Loucy (cell line): ENCODE results near the gene FEN1.

Experiments
- H2AFZ ChIP-seq: fragments of 200-600 bp; sonication (generic); 2 replicates; pipeline ENCODE4 v1.6.0; 2016; ENCODE audit warnings: antibody characterized with exemption, mild to moderate bottlenecking, low read length, moderate library complexity
- H3F3A ChIP-seq: fragments of 200-600 bp; 2 replicates; pipeline ENCODE4 v1.6.0; 2016; ENCODE audit warnings: antibody characterized with exemption, low read depth, mild to moderate bottlenecking
- H3K27me3 ChIP-seq: fragments of 200-600 bp; sonication (generic); 2 replicates; pipeline ENCODE4 v1.6.1; 2014; ENCODE audit warnings: low read length, mild to moderate bottlenecking; ENCODE audit not compliant: insufficient read depth, poor library complexity, severe bottlenecking
- H3K36me3 ChIP-seq: fragments of 200-600 bp; sonication (generic); 2 replicates; pipeline ENCODE4 v1.6.1; 2016; ENCODE audit warnings: low read length; ENCODE audit not compliant: insufficient read depth
- H3K4me1 ChIP-seq: fragments of 200-600 bp; sonication (generic); 2 replicates; pipeline ENCODE4 v1.5.1; 2014; ENCODE audit warnings: low read length, mild to moderate bottlenecking; ENCODE audit not compliant: insufficient read depth, poor library complexity, severe bottlenecking
- H3K4me2 ChIP-seq: fragments of 200-600 bp; sonication (generic); 2 replicates; pipeline ENCODE4 v1.6.0; 2014; ENCODE audit warnings: antibody characterized with exemption, low read length, low read depth, mild to moderate bottlenecking; ENCODE audit not compliant: poor library complexity, severe bottlenecking
- H3K4me3 ChIP-seq: fragments of 200-600 bp; sonication (generic); 2 replicates; pipeline ENCODE4 v1.5.1; 2014; ENCODE audit warnings: low read length, mild to moderate bottlenecking, mixed read lengths; ENCODE audit not compliant: poor library complexity, severe bottlenecking
- H3K79me2 ChIP-seq: fragments of 200-600 bp; sonication (generic); 2 replicates; pipeline ENCODE4 v1.6.1; 2014; ENCODE audit warnings: low read length; ENCODE audit not compliant: insufficient read depth
- H3K9ac ChIP-seq: fragments of 200-600 bp; sonication (generic); 2 replicates; pipeline ENCODE4 v1.6.0; 2014; ENCODE audit warnings: mild to moderate bottlenecking, low read depth, low read length, moderate library complexity; ENCODE audit not compliant: poor library complexity, severe bottlenecking
- H3K9me2 ChIP-seq: fragments of 200-600 bp; sonication (generic); replicated peaks from 2 replicates; pipeline ENCODE4 v1.6.1; 2016; ENCODE audit warnings: low read depth, low read length, mixed read lengths
- H3K9me3 ChIP-seq: fragments of 200-600 bp; sonication (generic); 2 replicates; pipeline ENCODE4 v1.6.1; 2014; ENCODE audit warnings: mild to moderate bottlenecking, antibody characterized with exemption, low read length, low read depth; ENCODE audit not compliant: insufficient read depth
- H4K20me1 ChIP-seq: fragments of 200-600 bp; sonication (generic); 2 replicates; pipeline ENCODE4 v1.6.0; 2014; ENCODE audit warnings: antibody characterized with exemption, low read length, mild to moderate bottlenecking; ENCODE audit not compliant: insufficient read depth, poor library complexity, severe bottlenecking
- EZH2phosphoT487 ChIP-seq: fragments of 200-600 bp; IDR thresholded peaks from 2 replicates; pipeline ENCODE4 v1.6.1; 2018; ENCODE audit warnings: antibody characterized with exemption, mild to moderate bottlenecking, moderate library complexity, borderline replicate concordance
- TF ChIP-seq, protein P1 (sequence below): fragments of 200-600 bp; sonication (generic); conservative IDR thresholded peaks from 2 replicates; pipeline ENCODE4 v1.5.1; 2014; ENCODE audit warnings: mild to moderate bottlenecking, antibody characterized with exemption, low read length

The FEN1 gene

DNA sequence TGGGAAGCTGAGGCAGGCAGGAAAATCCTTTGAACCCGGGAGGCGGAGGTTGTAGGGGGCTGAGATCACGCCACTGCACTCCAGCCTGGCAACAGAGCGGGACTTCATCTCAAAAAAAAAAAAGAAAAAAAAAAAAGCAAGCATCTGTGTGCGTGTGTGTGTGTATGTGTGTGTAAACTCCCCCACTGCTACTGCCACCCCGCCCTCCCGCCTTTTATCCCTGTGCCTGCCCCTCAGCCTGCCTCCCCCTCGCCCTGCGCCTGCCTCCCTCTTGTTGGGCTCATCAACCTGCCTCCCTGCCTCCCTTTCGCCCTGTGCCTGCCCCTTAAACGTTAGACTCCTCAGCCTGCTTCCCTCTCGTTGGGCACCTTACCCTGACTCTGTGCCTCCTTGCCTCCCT lies 18.3 kb upstream of the FEN1 start:
- Histone ChIP-seq H4K20me1 (no peaks in the 10 kb centered on the region), H3K79me2 (no peaks in the 10 kb centered on the region), H2AFZ (no peak overlapping the region), H3K9me2 (no peaks in the 10 kb centered on the region), H3K27me3 (no peaks in the 10 kb centered on the region), H3F3A (no peaks in the 10 kb centered on the region), H3K4me2 (no peak overlapping the region), H3K4me3 (no peak overlapping the region), H3K36me3 (no peaks in the 10 kb centered on the region), H3K4me1 (no peaks in the 10 kb centered on the region), H3K9me3 (no peaks in the 10 kb centered on the region), H3K9ac (no peak overlapping the region)
- TF ChIP-seq, protein P1, sequence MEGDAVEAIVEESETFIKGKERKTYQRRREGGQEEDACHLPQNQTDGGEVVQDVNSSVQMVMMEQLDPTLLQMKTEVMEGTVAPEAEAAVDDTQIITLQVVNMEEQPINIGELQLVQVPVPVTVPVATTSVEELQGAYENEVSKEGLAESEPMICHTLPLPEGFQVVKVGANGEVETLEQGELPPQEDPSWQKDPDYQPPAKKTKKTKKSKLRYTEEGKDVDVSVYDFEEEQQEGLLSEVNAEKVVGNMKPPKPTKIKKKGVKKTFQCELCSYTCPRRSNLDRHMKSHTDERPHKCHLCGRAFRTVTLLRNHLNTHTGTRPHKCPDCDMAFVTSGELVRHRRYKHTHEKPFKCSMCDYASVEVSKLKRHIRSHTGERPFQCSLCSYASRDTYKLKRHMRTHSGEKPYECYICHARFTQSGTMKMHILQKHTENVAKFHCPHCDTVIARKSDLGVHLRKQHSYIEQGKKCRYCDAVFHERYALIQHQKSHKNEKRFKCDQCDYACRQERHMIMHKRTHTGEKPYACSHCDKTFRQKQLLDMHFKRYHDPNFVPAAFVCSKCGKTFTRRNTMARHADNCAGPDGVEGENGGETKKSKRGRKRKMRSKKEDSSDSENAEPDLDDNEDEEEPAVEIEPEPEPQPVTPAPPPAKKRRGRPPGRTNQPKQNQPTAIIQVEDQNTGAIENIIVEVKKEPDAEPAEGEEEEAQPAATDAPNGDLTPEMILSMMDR: no peak
- no peak for TF ChIP-seq EZH2phosphoT487

DNA sequence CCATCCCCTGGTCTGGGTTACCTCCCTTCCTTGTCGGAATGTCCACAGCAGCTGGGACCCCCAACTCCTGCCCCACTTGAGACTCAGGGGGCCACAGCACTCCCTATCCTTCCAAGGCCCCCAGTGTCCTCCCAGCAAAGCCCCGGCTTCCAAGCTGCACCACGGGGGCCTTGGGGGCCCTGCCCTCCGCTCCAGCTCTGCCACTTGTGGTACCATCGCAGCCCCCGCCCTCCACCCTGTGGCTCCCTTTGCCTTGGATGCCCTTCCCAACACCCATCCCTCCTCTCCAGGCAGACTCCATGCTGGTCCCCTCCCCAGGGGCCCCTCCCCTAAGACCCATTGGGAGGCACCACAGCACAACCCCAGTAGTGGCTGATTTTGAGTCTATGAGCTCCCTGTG lies 17.6 kb upstream of the FEN1 start:
- H3K36me3 ChIP-seq: no peaks in the 10 kb centered on the region
- H3K4me2 ChIP-seq: no peak overlapping the region
- H3K9ac ChIP-seq: no peak overlapping the region
- H3K27me3 ChIP-seq: no peaks in the 10 kb centered on the region
- no peaks in the 10 kb centered on the region for H3K9me2 ChIP-seq
- H3K79me2 ChIP-seq: no peaks in the 10 kb centered on the region
- H3K4me3 ChIP-seq: no peak overlapping the region
- H4K20me1 ChIP-seq: no peaks in the 10 kb centered on the region
- no peak overlapping the region for H2AFZ ChIP-seq
- no peaks in the 10 kb centered on the region for H3F3A ChIP-seq
- TF ChIP-seq, protein P1: no peak
- no peak for TF ChIP-seq EZH2phosphoT487
- H3K9me3 ChIP-seq: no peaks in the 10 kb centered on the region
- H3K4me1 ChIP-seq: no peaks in the 10 kb centered on the region

DNA sequence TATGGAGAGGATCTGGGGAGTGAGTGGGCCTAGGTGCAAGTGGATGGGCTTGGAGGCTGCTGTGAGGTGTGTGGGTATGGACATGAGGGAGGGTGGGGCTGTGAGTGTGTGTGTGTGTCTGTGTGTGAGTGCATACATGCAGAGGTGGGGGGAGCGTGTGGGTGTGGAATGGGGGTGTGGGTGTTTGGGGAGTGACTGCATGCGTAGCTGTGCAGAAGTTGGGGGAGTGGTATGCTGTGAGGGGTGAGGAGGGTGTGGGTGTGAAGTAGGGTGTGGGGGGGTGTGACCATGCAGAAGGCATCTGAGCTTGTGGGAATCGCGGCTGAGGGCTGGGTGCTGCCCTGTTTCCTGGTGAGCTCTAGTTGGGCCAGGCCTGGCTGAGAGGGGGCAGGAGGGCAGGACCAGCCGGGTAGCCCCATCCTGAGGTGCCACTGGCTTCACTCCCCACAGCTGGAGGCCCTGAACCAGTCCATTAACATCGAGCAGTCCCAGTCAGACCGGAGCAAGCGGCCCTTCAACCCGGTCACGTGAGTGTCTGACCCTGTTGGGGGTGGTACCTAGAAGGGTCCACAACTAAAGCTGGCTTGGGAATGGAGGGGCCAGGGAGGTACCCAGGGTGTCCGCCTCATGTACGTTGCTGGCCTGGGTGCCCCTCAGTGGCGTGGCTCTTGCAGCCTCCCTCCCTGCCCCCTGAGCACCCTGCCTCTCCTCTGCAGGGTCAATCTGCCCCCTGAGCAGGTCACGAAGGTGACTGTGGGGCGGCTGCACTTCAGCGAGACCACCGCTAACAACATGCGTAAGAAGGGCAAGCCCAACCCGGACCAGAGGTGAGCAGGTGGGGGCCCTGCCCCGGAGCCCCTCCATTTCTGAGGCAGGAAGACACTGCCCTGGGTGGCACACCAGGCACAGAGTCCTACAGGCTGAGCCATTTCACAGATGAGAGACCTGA lies 16.8 kb upstream of the FEN1 start:
- no peaks in the 10 kb centered on the region for H3K4me1 ChIP-seq
- TF ChIP-seq, protein P1: no peak
- TF ChIP-seq EZH2phosphoT487: no peak
- no peak overlapping the region for H3K4me3 ChIP-seq
- no peaks in the 10 kb centered on the region for H3K9me2 ChIP-seq
- H3K79me2 ChIP-seq: no peaks in the 10 kb centered on the region
- H3K9ac ChIP-seq: no peak overlapping the region
- H2AFZ ChIP-seq: no peak overlapping the region
- no peaks in the 10 kb centered on the region for H3K27me3 ChIP-seq
- H3K36me3 ChIP-seq: no peaks in the 10 kb centered on the region
- no peaks in the 10 kb centered on the region for H3K9me3 ChIP-seq
- no peak overlapping the region for H3K4me2 ChIP-seq
- no peaks in the 10 kb centered on the region for H3F3A ChIP-seq
- H4K20me1 ChIP-seq: no peaks in the 10 kb centered on the region
